Heart right ventricle (tissue), 16 donors: ENCODE measurements around the gene MRGPRG. TPM values are rescaled to one million over a fixed set of nuclear protein-coding genes. Genes with fewer than 3 reads are reported as not detected.

ENCODE experiments used
- ATAC-seq, 8 donors: fragments of 200-7000 bp; cut with Tn5 transposase; one replicate each; pipeline ENCODE4 v1.9.1; 2020; ENCODE audit warnings: mild to moderate bottlenecking in 8 of 8, moderate library complexity in 8 of 8, moderate number of reproducible peaks in 1 of 8
- DNase-seq, 2 donors: peaks; one replicate each; pipeline ENCODE4 v3.0.0-alpha.2; 2020
- H3K27ac ChIP-seq, 10 donors: fragments of 200-600 bp; sonication (generic) in 2 of 10; one replicate each; pipeline versions ENCODE4 v1.5.0 to v1.8.0; 2020 to 2022; ENCODE audit warnings: mild to moderate bottlenecking in 3 of 10
- H3K27me3 ChIP-seq, 7 donors: fragments of 200-600 bp; one replicate each; pipeline ENCODE4 v1.8.0; 2021 to 2022; ENCODE audit warnings: mild to moderate bottlenecking in 2 of 7
- H3K36me3 ChIP-seq, 9 donors: fragments of 200-600 bp; sonication (generic) in 1 of 9; one replicate each; pipeline versions ENCODE4 v1.5.0 to v1.8.0; 2020 to 2022; ENCODE audit warnings: mild to moderate bottlenecking in 2 of 9
- H3K4me1 ChIP-seq, 9 donors: fragments of 200-600 bp; sonication (generic) in 1 of 9; one replicate each; pipeline versions ENCODE4 v1.5.0 to v1.8.0; 2020 to 2022; ENCODE audit warnings: mild to moderate bottlenecking in 4 of 9
- H3K4me3 ChIP-seq, 10 donors: fragments of 200-600 bp; sonication (generic) in 2 of 10; one replicate each; pipeline versions ENCODE4 v1.5.0 to v1.8.0; 2020 to 2022; ENCODE audit warnings: mild to moderate bottlenecking in 7 of 10, moderate library complexity in 2 of 10
- H3K9me3 ChIP-seq, 11 donors: fragments of 200-600 bp in 10 of 11; sonication (generic) in 2 of 11; one replicate each; pipeline versions ENCODE4 v1.5.0 to v1.8.0; 2013 to 2022; ENCODE audit warnings: mild to moderate bottlenecking in 2 of 11, control low read depth in 1 of 11, moderate library complexity in 1 of 11
- WGBS, 2 donors: extraction: QIAGEN DNeasy Blood & Tissue Kit; methylation state at CpG; one replicate each; pipeline ENCODE4 v1.1.7; 2013; ENCODE audit warnings: inconsistent platforms in 1 of 2; 5-methylcytosine and 5-hydroxymethylcytosine counted together
- intact Hi-C, 10 donors: fragments of 100-400 bp; cut with DNase I; formaldehyde crosslinking; loops; one replicate each; pipeline versions ENCODE4 v1.11.1 to v1.14.2; 2022
- polyA plus RNA-seq, 2 donors: library from polyadenylated mRNA; stranded (reverse); fragments of 200-250 nt; gene quantifications; one replicate each; pipeline ENCODE4 v1.2.3, GENCODE V29; 2013
- total RNA-seq, 10 donors: library from RNA; stranded (reverse); fragmentation: NEBNext Ultra II Directional in 3 of 10; extraction: Animal tissue kit (Norgen Biotek cat#: 25700) in 3 of 10; gene quantifications; one replicate each; pipeline versions ENCODE4 v1.2.1 to v1.2.4, GENCODE V29; 2021 to 2023
- TF ChIP-seq, protein P1 (sequence below), 9 donors: fragments of 200-600 bp; sonication (generic) in 2 of 9; IDR thresholded peaks; one replicate each; pipeline versions ENCODE4 v1.5.0 to v1.8.0; 2021 to 2022; ENCODE audit warnings: antibody characterized with exemption in 9 of 9, mild to moderate bottlenecking in 5 of 9, moderate library complexity in 1 of 9
- donor health status: Arrhythmogenic right ventricular cardiomyopathy.
- donor health status: ischemic (EF 13 %, LVEDD 7.1; RV severe dilation, severe dysfunction).
- donor health status: healthy with polysubstance abuse.
- donor health status: DM: no; HTN: yes; CAD: no.
- donor health status: DM: no; HTN: no; CAD: no.
- donor health status: ischemic (EF 25% LVEDD 6.9; RV normal size, moderate dysfunction).
- donor health status: ischemic (EF 25% LVEDD 5.7; RV mildly dilated, moderate dysfunction).
- donor health status: healthy.
- donor health status: DM: yes; HTN: yes; CAD: no.
- donor health status: Ischemic cardiomyopathy.
- donor health status: ischemic (EF 35%, LVEDD 5.7; RV mildly dilated, moderate dysfunction).
- donor health status: nonischemic (EF 11% LVEDD 7.7; RV severe dilation, severe dysfunction).
- donor health status: DM: yes; HTN: yes; CAD: no.
- donor health status: PGD.
- donor health status: ischemic (EF 29% LVEDD 5.4; RV normal size, mild dysfunction).
- donor health status: nonischemic (EF 23%, LVEDD 6.1; RV moderate dilation, normal function).

MRGPRG gene
- total and polyA plus RNA-seq, 12 donors: not detected

DNA sequence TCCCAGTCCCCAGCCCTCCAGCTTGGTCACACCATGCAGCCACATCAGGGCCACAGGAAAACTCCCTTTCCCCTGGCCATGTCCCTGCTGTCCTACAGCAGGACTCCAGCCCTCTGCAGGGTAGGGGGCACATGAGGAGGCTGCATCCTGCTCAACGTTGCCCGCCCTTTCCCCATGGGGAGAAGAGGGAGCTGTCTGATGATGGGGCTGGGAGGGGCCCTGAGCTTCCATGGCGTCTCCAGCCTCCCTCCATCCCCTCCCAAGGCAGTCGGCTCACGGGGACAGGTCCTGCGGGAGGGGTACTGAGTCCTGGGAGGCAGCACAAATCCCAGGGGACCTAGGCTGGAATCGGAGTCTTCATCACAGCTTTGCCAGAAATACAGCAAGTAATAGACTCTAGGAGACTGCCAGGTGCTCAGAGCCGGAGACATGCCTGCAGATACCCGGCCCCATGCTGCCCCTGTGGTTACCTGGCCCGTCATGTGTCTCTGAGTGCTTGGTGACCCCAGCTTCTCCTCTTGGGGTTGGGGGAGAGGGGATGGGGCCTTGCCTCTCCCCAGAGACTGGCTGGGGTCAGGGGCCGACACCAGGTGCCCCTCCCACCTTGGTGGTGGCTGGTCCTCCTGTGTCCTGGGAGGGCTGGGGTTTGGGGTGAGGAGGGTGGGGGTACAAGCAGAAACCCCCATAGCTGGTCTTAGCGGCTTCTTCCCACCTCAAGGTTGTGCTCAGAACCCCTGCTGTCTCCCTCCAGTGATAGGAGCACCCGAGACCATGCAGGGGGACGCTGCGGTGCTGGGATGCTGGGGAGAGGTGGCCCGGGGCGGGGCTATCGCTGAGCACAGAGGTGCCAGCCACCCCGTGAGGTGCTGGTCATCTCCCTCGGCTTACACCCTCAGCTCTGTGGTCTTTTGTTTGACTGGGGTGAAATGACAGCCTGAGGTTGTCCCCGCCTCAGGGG lies 11.3 kb upstream of the MRGPRG start:
- Histone ChIP-seq H3K27ac (no peak overlapping the region), H3K4me1 (peaks cover 0 to 8% (median 0%) of the 10 kb centered on the region in 9 donors), H3K36me3 (no peaks in the 10 kb centered on the region), H3K27me3 (peaks cover 0 to 37% (median 8%) of the 10 kb centered on the region in 7 donors), H3K9me3 (no peaks in the 10 kb centered on the region), H3K4me3 (no peak overlapping the region)
- WGBS, 2 donors: 81 to 82% methylated on average over 21 of the region's 21 CpGs
- DNase-seq: no peak
- ATAC-seq: no peak
- TF ChIP-seq, protein P1, sequence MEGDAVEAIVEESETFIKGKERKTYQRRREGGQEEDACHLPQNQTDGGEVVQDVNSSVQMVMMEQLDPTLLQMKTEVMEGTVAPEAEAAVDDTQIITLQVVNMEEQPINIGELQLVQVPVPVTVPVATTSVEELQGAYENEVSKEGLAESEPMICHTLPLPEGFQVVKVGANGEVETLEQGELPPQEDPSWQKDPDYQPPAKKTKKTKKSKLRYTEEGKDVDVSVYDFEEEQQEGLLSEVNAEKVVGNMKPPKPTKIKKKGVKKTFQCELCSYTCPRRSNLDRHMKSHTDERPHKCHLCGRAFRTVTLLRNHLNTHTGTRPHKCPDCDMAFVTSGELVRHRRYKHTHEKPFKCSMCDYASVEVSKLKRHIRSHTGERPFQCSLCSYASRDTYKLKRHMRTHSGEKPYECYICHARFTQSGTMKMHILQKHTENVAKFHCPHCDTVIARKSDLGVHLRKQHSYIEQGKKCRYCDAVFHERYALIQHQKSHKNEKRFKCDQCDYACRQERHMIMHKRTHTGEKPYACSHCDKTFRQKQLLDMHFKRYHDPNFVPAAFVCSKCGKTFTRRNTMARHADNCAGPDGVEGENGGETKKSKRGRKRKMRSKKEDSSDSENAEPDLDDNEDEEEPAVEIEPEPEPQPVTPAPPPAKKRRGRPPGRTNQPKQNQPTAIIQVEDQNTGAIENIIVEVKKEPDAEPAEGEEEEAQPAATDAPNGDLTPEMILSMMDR (IDR thresholded peaks at IDR 0.05): no peak
- intact Hi-C loops: no loop called here

DNA sequence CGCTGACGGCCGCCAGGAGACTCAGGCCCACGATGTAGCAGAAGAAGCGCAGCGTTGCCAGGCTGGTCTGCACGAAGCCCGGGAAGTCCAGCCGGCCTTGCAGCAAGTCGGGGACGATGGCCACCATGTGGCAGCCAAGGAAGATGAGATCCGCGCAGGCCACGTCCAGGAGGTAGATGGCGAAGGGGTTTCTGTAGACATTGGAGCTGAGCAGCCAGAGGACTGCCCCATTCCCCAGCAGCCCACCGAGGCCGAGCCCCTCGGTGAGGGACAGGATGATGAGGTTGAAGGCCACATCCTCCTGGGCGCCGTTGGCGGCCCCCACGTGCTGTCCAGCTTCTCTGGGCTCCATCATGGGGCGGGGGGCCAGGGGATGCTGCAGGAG lies 9.8 kb upstream of the MRGPRG start:
- peaks cover 0 to 8% (median 0%) of the 10 kb centered on the region in 9 donors for H3K4me1 ChIP-seq
- DNase-seq: peak in 1 of 2 donors; percentile 3
- WGBS, 2 donors: 86 to 87% methylated on average over 23 of the region's 23 CpGs
- ATAC-seq: no peak
- intact Hi-C loops: no loop called here
- peaks cover 0 to 50% (median 14%) of the 10 kb centered on the region in 7 donors for H3K27me3 ChIP-seq
- H3K27ac ChIP-seq: no peak overlapping the region
- H3K9me3 ChIP-seq: no peaks in the 10 kb centered on the region
- TF ChIP-seq, protein P1 (IDR thresholded peaks at IDR 0.05): no peak
- H3K4me3 ChIP-seq: no peak overlapping the region
- no peaks in the 10 kb centered on the region for H3K36me3 ChIP-seq

DNA sequence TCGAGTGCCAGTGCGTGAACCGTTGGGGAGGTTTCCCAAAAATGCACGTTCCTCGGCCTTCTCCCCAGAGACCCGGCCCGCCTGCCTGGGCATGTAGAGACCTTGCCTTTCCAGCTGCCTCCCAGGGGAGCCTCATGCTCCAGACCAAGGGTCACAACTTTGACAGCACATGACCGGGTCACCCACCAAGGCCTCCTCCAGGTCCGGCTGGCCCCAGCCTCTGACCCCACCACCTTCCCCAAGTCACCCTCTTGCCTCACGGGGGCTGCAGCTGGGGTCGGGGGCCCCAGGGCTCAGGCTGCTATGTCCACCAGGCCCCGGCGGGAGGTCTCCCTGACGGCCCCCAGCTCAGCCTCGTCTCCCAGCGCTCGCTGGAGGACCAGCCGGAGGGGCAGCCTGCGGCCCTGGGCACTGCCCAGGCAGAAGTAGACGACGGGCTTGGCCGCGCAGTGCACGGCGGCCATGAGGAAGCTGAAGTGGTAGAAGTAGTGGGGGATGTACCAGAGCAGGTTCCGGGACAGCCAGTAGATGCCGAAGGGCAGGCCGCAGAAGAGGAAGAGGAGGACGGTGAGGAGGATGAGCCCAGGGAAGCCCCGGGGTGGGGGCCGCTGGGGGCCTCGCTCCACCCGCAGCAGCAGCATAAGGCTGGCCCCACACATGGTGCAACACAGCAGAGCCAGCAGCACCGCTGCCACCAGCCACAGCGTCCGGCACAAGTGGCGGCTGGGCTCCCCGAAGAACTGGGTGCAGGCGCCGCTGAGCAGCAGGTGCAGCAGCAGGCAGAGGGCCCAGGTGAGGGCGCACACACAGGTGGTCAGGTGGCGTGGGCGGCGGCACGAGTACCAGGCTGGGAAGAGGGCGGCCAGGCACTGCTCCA lies 9.2 kb upstream of the MRGPRG start:
- 86 to 90% methylated on average over 46 of the region's 46 CpGs for WGBS, 2 donors
- TF ChIP-seq, protein P1 (IDR thresholded peaks at IDR 0.05): no peak
- intact Hi-C loops: no loop called here

More for the DNA sequence above, 9.2 kb upstream of the MRGPRG start:
- H3K4me3 ChIP-seq: no peak overlapping the region
- no peaks in the 10 kb centered on the region for H3K36me3 ChIP-seq
- H3K27me3 ChIP-seq: peaks cover 0 to 52% (median 19%) of the 10 kb centered on the region in 7 donors
- H3K4me1 ChIP-seq: peaks cover 0 to 8% (median 0%) of the 10 kb centered on the region in 9 donors
- no peaks in the 10 kb centered on the region for H3K9me3 ChIP-seq
- H3K27ac ChIP-seq: no peak overlapping the region
- DNase-seq (peak in 1 of 2 donors; percentile 8), ATAC-seq (no peak)
